GM18505 (cell line): Measurements from ENCODE around the gene BMPR1A.

Experiments used
- ATAC-seq: cut with Tn5 transposase; IDR thresholded peaks from one replicate; pipeline ENCODE4 v1.9.1; 2021; ENCODE audit not compliant: unreplicated experiment
- POLR2A ChIP-seq: IDR thresholded peaks from 4 replicates; pipeline ENCODE4 v1.6.1; 2011; ENCODE audit warnings: borderline replicate concordance; ENCODE audit not compliant: insufficient read depth, insufficient read length; ENCODE audit errors: extremely low read depth

The BMPR1A gene

DNA sequence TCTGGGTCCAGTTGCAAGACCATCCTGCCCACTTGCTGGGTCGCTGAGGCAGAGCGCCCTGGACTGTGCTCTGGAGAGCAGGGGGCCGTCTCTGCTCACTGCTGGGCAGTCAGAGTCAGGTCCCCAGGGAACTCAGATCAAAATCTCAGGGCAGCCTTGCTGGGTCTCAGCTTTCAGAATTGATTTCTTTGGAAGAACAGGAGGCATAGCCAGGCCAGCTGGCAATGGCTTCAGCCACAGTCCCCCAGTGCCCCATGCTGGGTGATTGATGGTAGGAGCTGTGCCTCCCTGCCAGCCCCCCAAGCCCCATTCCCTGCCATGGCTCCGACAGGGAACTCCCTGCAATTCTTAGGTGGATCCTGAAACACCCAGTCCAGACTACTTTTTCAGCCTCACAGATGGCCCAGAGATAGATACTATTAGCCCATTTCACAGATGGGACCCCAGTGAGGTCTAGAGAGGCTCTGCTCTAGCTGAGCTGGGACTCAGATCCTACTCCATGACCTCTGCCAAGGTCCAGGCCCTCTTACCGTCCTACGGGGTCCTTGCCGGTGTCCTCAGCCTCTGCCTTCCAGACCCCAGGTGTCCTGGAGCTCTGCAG, 200.5 kb downstream of the BMPR1A start:
- no peak for TF ChIP-seq POLR2A
- no peak for ATAC-seq

DNA sequence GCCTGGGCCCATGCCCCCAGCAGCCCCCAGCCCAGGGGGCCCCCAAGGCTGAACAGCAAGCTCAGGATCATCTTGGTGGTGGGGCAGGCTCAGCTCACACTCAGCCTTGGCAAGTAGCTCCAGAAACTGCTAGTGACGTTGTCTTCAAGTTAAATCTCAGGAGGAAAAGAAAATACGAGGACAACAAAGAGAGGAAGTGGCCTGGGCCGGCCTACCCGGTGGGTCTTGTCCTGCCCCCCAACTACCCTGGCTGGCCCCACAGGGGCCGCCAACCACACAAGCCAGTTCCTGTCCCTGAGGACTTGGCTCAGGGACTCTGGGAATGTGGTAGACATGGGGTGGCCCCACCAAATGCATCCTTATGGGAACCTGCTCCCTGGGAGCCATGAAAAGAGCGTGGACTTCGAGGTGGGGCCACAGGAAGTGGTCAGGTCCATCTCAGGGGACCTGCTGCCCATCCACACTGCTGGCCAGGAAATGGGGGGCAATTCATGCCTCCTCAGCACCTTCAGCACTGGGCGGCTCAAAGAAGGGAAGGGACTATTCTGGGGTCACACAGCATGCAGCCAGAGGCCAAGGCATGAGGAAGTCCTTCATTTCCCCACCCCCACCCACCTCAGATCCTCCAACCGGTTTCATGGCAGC, 201.2 kb downstream of the BMPR1A start, which contains the start of gene MMRN2:
MMRN2 (minus strand) TSS at position 145 of the 645 bp plus-strand sequence; CDS start at position 71, 74 bp downstream.
- ATAC-seq = no peak
- no peak for TF ChIP-seq POLR2A

GRCh38 chr10:86958116-86958900, 201.9 kb downstream of the BMPR1A start, which contains the start of gene SNCG:
TSS of gene SNCG (plus strand) at chr10:86958599. CDS start at chr10:86958698, 99 bp downstream.
- no peak for TF ChIP-seq POLR2A
- no peak for ATAC-seq

DNA sequence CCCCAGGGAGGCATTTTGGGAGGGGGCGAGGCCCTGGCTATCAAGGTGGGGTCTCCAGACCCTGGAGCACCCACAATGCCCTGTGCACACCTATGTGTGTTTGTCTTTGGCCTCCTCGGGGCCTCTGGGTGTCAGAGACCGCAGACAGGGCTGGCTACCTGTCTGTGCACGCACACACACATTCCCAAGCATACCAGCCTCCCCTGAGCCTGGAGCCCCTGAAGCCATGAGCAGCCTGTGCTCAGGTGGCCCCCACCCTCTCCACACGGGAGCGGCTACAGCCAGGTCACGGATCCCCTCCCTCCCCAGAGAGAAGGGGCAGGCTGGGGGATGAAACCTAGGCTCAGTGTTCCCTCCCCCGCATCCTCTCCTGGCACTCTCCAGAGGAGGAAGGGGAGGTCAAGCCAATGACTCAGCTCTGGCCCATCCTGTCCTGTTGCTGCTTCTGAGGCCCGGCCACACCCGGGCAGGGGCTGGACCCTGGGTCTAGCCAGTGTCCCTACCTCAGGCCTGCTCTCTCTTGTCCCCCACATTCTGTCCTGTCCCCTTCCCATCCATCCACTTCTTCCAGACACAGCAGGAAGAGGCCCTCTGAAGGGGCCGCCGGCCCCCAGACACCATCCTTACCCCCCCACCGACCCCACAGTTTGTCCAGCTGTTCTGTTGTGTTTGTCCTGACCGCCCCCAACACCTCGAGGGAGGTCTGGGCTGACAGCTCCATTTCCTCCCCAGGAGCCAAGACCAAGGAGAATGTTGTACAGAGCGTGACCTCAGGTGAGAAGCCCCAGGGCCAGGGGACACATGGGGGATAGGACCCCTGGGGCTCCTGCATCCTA, 202.7 kb downstream of the BMPR1A start:
- no peak for ATAC-seq
- TF ChIP-seq POLR2A = no peak

DNA sequence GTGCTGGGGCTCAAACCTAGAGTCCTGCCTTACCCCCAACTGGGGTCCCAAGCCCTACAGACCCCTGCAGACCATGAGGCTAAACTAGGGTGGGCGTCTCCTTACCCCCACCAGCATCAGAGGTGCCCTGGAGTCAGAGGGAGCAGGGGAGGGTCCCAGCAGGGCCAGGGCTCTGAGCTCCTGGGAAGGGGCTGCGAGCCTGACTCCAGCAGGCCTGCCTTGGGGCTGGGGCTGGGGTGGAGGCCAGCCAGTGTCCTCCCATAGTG, 203.3 kb downstream of the BMPR1A start:
- TF ChIP-seq POLR2A = no peak
- ATAC-seq = no peak

DNA sequence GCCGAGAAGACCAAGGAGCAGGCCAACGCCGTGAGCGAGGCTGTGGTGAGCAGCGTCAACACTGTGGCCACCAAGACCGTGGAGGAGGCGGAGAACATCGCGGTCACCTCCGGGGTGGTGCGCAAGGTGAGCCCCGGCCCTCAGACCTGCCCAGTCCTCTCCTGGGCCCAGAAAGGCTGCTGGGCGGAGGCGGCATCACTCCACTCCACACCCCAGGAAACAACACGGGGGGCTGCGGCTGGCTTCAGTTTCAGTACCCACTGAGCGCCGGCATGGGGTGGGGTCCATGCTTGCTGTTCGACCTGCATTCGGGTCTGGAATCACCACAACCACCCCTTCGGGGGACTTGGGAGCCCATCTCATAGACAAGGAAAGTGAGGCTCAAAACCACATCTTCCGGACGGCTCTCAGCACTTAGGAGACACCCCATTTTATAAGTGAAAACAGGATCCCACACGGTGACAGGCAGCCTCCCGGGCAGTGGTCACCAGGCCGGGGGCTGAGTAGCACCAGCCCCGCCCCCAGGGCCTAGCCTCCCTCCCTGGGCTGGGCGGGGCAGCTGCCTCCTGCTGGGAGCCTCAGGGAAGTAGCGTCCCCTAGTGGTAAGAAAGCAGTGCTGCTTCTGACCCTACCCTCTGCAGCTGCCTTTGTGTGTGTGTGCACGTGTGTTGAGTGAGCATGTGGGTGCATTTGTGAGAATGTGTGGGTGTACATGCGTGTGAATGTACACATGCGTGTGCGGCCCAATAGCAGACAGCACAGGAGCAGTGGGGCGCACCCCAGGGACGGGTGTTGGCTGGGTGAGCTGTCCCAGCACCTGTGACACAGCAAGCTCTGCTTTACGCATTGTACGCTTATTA, 203.8 kb downstream of the BMPR1A start:
- no peak for TF ChIP-seq POLR2A
- peak; percentile 61 for ATAC-seq

- no peak for ATAC-seq
- TF ChIP-seq POLR2A = no peak
Observed at GRCh38 chr10:86960863-86961434, 204.5 kb downstream of the BMPR1A start.

DNA sequence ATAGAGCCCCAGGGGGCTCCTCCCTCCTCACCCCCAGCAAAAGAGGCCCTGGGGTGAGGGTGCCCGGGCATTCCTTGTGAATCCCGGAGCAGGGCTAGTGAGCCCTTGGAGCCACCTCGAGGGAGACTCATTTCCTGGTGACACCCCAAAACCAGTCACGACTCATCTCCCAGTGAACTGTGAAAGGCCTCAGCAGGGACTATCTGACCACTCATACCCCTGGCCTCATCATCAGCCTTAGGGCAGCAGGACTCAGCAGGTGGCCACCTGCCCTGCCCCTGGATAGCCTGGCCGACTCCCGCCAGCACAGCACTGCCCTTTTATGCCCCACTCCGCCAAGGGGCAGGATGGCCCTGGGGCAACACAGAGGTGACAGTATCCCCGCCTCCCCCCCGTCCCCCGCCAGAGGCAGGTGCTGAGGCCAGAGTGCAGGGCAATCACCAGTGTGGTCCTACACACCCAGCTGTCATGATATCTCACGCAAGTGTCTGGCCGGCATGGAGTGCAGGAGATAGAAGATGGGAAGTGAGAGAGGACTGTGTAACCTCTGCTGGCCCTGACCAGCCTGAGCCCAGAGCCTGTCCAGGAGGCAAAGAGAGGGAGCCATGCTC, 205.2 kb downstream of the BMPR1A start:
- TF ChIP-seq POLR2A = no peak
- ATAC-seq = no peak

- TF ChIP-seq POLR2A = no peak
Observed at GRCh38 chr10:86962136-86962980, 205.9 kb downstream of the BMPR1A start.

DNA sequence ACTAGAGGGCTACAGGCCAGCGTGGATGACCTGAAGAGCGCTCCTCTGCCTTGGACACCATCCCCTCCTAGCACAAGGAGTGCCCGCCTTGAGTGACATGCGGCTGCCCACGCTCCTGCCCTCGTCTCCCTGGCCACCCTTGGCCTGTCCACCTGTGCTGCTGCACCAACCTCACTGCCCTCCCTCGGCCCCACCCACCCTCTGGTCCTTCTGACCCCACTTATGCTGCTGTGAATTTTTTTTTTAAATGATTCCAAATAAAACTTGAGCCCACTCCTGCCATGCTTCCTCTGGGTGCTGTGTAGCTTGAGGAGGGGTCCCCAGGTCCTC, 206.5 kb downstream of the BMPR1A start:
- ATAC-seq = no peak
- TF ChIP-seq POLR2A = no peak

More at GRCh38 chr10:86962136-86962980, 205.9 kb downstream of the BMPR1A start:
- ATAC-seq = no peak

DNA sequence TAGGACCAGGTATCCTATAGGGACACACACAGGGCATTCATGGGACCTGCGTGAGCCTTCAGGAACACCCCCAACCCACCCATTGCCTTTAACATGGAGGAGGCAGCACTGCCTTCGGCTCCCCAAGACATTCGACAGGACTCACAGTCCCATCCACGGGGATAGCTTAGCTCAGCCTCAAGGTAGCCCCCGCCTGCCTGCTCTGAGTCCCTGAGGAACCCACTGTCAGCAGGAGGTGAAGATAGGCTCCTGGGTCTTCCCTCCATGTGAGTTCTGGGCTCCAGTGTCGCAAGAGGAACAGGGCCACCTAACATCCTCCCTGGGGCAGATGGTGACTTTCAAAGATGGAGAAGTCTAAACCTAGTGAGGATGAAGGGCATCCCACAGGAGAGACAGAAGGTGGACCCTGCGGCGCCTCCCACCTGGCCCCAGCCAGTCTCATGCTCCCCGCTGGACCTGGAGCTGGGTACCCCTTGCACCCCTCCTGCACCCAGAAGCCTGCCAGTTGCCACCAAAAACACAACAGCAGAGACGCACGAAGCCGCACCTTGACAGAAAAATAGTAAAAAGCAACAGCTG, 207.0 kb downstream of the BMPR1A start:
- no peak for ATAC-seq
- no peak for TF ChIP-seq POLR2A
